K562 (cell line): ENCODE results near the gene ATAD3C. TPM values are rescaled to one million over a fixed set of nuclear protein-coding genes. Genes with fewer than 3 reads are reported as not detected.

Experiments used
- CCNT2 ChIP-seq: IDR thresholded peaks from 2 replicates; pipeline ENCODE4 v1.6.1; 2011; ENCODE audit warnings: borderline replicate concordance, low read depth, mild to moderate bottlenecking, moderate library complexity, mixed read lengths, low read length; ENCODE audit not compliant: insufficient read length; ENCODE audit errors: extremely low read depth
- CHD1 ChIP-seq: fragments of 200-600 bp; sonication (generic); IDR thresholded peaks from one replicate; pipeline ENCODE4 v1.6.1; 2012; ENCODE audit warnings: mild to moderate bottlenecking, moderate library complexity, low read length, inconsistent platforms
- ESRRB ChIP-seq: fragments of 250-450 bp; sonication (Bioruptor Pico); IDR thresholded peaks from 2 replicates; pipeline ENCODE4 v1.5.0; 2020; ENCODE audit warnings: mild to moderate bottlenecking, moderate library complexity, borderline replicate concordance
- HDAC1 ChIP-seq, 2 experiments: fragments of 450-650 bp; IDR thresholded peaks; 2 replicates each; pipeline ENCODE4 v1.6.1; 2016 to 2017; ENCODE audit warnings: inconsistent platforms in 1 of 2, mild to moderate bottlenecking in 1 of 2, moderate library complexity in 1 of 2
- MAFF ChIP-seq: IDR thresholded peaks from 2 replicates; pipeline ENCODE4 v1.6.1; 2012; ENCODE audit warnings: low read length, improper control_type of control experiment
- MXI1 ChIP-seq: IDR thresholded peaks from 2 replicates; pipeline ENCODE4 v1.6.1; 2011; ENCODE audit warnings: low read depth, mild to moderate bottlenecking, improper control_type of control experiment, low read length
- NONO ChIP-seq, 2 experiments: fragments of 200-400 bp in 1 of 2; fragments of 450-650 bp in 1 of 2; formaldehyde crosslinking in 1 of 2; IDR thresholded peaks; 2 replicates each; pipeline ENCODE4 v1.6.1; 2017; ENCODE audit warnings: low read depth in 2 of 2, mild to moderate bottlenecking in 2 of 2, moderate library complexity in 2 of 2, low read length in 1 of 2
- RFX5 ChIP-seq: IDR thresholded peaks from 2 replicates; pipeline ENCODE4 v1.6.1; 2011; ENCODE audit warnings: low read depth, mild to moderate bottlenecking, improper control_type of control experiment, low read length
- SRSF7 ChIP-seq: fragments of 200-400 bp; formaldehyde crosslinking; optimal IDR thresholded peaks from 2 replicates; pipeline ENCODE3; 2017; ENCODE audit warnings: mild to moderate bottlenecking, low read depth, low read length
- TARDBP ChIP-seq: fragments of 450-650 bp; IDR thresholded peaks from 2 replicates; pipeline ENCODE4 v1.6.1; 2016
- TCFL5 ChIP-seq: fragments of 250-450 bp; sonication (Bioruptor Pico); conservative IDR thresholded peaks from 2 replicates; pipeline ENCODE4 v1.6.1; 2021; ENCODE audit warnings: mild to moderate bottlenecking, moderate library complexity, matching md5 sums
- ZBTB8A ChIP-seq: fragments of 450-650 bp; IDR thresholded peaks from 2 replicates; pipeline ENCODE4 v1.6.1; 2018; ENCODE audit warnings: mild to moderate bottlenecking, moderate library complexity; ENCODE audit not compliant: partially characterized antibody
- ZFX ChIP-seq: sonication (generic); formaldehyde crosslinking; IDR thresholded peaks from 2 replicates; pipeline ENCODE4 v1.8.0; 2022; ENCODE audit warnings: mild to moderate bottlenecking, missing genetic modification reagents, moderate library complexity
- ZNF146 ChIP-seq: IDR thresholded peaks from one replicate; pipeline ENCODE4 v1.6.1; 2018; ENCODE audit warnings: missing compliant biosample characterization; ENCODE audit not compliant: unreplicated experiment
- ZNF408 ChIP-seq: fragments of 250-450 bp; sonication (Bioruptor Pico); IDR thresholded peaks from 2 replicates; pipeline ENCODE4 v1.4.0; 2020; ENCODE audit warnings: low read depth, mild to moderate bottlenecking, moderate library complexity
- polyA plus RNA-seq, 8 experiments: library from polyadenylated mRNA; depleted of rRNA in 4 of 8; stranded (reverse) in 5 of 8; unstranded in 3 of 8; fragments of >200 nt; fragmentation: Nextera tagmentation in 2 of 8; fragmentation: Illumina TruSeq in 1 of 8; extraction: Ambion mirVana in 2 of 8; extraction: Trizol in 1 of 8; gene quantifications; 2 replicates each; pipeline versions ENCODE4 v1.2.1 to v1.2.3, GENCODE V29; 2011 to 2014; ENCODE audit warnings: inconsistent platforms in 1 of 8, missing spikeins in 1 of 8
- total RNA-seq, 7 experiments: library from RNA; depleted of rRNA in 6 of 7; stranded (reverse); fragments of >200 nt in 6 of 7; fragmentation: Illumina TruSeq in 2 of 7; extraction: Trizol in 2 of 7; gene quantifications; 2 replicates each; pipeline versions ENCODE4 v1.2.1 to v1.2.3, GENCODE V29; 2011 to 2021; ENCODE audit warnings: low replicate concordance in 1 of 7
- TF ChIP-seq, protein P1 (sequence below): fragments of 450-650 bp; formaldehyde crosslinking; IDR thresholded peaks from 2 replicates; pipeline ENCODE4 v1.4.0; 2020; ENCODE audit warnings: mild to moderate bottlenecking, mixed read lengths
- TF ChIP-seq, protein P2 (sequence below): fragments of 250-450 bp; sonication (Bioruptor Pico); IDR thresholded peaks from 2 replicates; pipeline ENCODE4 v1.8.0; 2022; ENCODE audit warnings: moderate library complexity, mild to moderate bottlenecking, inconsistent platforms

ATAD3C gene
- total and polyA plus RNA-seq, 9 of the 15 experiments (the other 6 are each of a cell fraction or from before 2014, with no cell fraction given): 0.03 to 0.18 TPM; not detected in 7

GRCh38 chr1:1399872-1400575 is 49.5 kb upstream of the ATAD3C start (continued):
- TF ChIP-seq RFX5 (no peak), ZNF408 (CRISPR knock-in tag) (no peak), HDAC1 (IDR thresholded peaks at IDR 0.05) (no peak), ZNF146 (no peak), ESRRB (CRISPR knock-in tag) (no peak), ZFX (CRISPR knock-in tag) (peak; percentile 37; the same call in 1 of the 2 replicates), TCFL5 (CRISPR knock-in tag) (no peak), CHD1 (peak; percentile 74), TARDBP (0 out of 2 replicates have a peak, but pooled peaks have one; percentile 2), MXI1 (0 out of 2 replicates have a peak, but pooled peaks have one; percentile 6), ZBTB8A (no peak), SRSF7 (no peak), NONO (IDR thresholded peaks at IDR 0.05; ENCODE audit: low read depth in 2 of 2, low read length in 1 of 2) (0 out of 4 replicates have a peak, but pooled peaks of 1 of the 2 experiments have one; percentile 6), CCNT2 (no peak), MAFF (no peak)
- TF ChIP-seq, protein P1, sequence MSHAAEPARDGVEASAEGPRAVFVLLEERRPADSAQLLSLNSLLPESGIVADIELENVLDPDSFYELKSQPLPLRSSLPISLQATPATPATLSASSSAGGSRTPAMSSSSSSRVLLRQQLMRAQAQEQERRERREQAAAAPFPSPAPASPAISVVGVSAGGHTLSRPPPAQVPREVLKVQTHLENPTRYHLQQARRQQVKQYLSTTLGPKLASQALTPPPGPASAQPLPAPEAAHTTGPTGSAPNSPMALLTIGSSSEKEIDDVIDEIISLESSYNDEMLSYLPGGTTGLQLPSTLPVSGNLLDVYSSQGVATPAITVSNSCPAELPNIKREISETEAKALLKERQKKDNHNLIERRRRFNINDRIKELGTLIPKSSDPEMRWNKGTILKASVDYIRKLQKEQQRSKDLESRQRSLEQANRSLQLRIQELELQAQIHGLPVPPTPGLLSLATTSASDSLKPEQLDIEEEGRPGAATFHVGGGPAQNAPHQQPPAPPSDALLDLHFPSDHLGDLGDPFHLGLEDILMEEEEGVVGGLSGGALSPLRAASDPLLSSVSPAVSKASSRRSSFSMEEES: no peak
- TF ChIP-seq, protein P2, sequence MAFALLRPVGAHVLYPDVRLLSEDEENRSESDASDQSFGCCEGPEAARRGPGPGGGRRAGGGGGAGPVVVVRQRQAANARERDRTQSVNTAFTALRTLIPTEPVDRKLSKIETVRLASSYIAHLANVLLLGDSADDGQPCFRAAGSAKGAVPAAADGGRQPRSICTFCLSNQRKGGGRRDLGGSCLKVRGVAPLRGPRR (CRISPR knock-in tag): 0 out of 2 replicates have a peak, but pooled peaks have one; percentile 77
